OCI-LY7 (cell line): ENCODE data around the gene BMP2.

Source experiments
- EZH2phosphoT487 ChIP-seq: fragments of 200-600 bp; sonication (generic); IDR thresholded peaks from 2 replicates; pipeline ENCODE4 v1.6.1; 2018; ENCODE audit warnings: low read depth, borderline replicate concordance, mild to moderate bottlenecking, mixed run types, antibody characterized with exemption, low read length, moderate library complexity, mixed read lengths
- TF ChIP-seq, protein P1 (sequence below): fragments of 200-600 bp; sonication (generic); conservative IDR thresholded peaks from 2 replicates; pipeline ENCODE4 v1.5.1; 2014; ENCODE audit warnings: mild to moderate bottlenecking, antibody characterized with exemption, low read length, moderate library complexity, mixed read lengths

DNA sequence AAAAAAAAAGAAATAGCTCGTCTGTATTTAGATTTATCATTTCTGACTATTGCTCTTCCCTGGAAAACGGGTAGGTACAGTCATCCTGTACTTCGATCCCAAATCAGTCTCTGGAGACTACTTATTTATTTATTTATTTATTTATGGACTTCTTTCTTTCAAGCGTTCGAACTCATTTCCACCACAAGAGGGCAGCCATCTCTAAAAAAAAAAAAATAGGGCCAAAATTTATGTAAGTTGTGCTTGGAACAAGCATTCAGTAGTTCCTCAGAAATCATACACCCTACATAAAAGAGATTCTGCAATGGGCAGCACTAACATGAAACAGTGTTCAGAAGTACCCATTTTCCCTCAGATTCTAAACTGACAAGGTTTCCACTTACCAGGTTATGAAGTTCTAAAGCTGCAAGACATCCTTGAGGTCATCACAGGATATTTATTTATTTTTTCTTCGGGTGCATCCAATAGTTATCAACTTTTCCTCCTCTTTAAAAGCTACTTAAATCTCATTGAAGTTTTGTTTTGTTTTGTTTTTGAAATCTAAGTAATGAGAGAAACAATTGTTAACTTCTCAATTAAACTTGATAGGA, 1.9 kb upstream of the BMP2 start:
- TF ChIP-seq, protein P1, sequence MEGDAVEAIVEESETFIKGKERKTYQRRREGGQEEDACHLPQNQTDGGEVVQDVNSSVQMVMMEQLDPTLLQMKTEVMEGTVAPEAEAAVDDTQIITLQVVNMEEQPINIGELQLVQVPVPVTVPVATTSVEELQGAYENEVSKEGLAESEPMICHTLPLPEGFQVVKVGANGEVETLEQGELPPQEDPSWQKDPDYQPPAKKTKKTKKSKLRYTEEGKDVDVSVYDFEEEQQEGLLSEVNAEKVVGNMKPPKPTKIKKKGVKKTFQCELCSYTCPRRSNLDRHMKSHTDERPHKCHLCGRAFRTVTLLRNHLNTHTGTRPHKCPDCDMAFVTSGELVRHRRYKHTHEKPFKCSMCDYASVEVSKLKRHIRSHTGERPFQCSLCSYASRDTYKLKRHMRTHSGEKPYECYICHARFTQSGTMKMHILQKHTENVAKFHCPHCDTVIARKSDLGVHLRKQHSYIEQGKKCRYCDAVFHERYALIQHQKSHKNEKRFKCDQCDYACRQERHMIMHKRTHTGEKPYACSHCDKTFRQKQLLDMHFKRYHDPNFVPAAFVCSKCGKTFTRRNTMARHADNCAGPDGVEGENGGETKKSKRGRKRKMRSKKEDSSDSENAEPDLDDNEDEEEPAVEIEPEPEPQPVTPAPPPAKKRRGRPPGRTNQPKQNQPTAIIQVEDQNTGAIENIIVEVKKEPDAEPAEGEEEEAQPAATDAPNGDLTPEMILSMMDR = peak; percentile 83
- no peak for TF ChIP-seq EZH2phosphoT487
